NCI-H446 treated with DMSO at 0.1 percent for 48 hours (cell line): ENCODE measurements around the gene MED10.
"Not testable (repeated sequence)": the region's sequence is repeated elsewhere in the genome, so short reads cannot be mapped to it uniquely, and the experiment has no call there.

ENCODE experiments used
- DNase-seq: peaks from one replicate; lab custom pipeline; 2025; lab: John Stamatoyannopoulos, UW

MED10 gene

DNA sequence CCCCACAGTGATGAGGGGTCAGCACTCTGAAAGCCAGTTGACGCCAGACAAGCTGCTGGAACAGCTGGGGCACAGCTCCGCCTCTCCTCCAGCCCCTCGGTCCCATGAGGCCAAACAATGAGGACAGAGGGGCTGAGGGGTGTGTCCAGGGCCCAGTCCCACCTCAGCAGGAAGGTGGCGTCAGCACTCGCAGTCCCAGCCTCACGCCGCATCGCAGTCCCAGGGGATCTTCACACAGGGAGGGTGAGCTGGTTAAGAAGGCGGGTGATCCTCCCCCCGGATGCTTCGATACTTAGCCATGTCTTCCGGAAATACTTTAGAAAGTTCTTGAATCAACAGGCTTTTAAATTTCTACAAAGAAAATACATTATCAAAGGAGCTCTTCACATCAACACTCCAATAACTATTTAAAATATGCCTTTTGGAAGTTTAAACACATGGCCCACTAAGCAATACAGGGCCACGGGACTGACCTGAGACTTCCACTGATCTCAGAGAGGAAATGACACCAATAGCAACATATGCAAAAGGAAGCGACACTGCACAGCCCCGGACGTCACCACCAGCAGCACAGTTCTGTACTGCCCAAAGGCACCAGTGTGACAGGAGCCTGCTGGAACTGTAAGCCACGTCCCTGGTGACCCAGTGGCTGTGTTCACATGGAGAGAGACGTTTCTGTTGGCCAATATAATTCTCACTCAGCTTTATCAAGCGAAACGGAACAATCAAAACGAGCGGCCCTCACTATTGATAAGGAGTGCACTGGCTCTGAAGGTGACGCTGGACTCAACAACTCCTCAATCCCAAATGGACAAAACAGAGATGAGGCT is 5.9 kb downstream of the MED10 start:
- DNase-seq: no peak

DNA sequence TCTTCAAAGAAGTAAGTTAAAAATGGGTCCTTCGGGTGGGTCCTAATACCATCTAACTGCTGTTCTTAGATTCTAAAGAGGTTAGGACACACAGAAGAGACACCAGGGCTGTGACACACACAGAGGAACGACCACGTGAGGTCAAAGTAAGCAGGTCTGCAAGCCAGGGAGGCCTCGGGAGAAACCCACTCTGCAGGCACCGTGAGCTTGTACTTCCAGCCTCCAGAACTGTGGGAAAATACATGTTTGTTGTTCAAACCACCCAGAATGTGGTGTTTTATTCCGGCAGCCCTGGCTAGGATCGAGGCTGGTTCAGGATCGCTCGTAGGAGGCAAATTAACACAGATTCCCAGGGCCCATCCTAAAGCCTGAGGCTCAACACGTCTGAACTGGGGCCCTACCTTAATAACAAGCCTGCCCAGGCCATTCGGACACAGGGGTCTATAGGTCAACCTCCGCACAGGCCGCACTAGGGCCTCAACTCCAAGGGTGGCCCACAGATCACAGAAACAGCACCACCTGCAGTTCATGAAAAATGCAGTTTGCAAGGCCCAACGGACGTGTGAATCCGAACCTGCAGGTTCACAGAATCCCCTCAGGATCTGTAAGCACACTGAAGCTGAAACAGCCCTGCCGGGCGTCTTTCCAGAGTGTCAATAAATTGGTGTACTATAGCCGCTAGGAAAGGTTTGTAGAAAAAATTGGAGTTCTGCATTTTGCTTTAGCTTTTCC is 7.1 kb downstream of the MED10 start:
- DNase-seq: no peak

DNA sequence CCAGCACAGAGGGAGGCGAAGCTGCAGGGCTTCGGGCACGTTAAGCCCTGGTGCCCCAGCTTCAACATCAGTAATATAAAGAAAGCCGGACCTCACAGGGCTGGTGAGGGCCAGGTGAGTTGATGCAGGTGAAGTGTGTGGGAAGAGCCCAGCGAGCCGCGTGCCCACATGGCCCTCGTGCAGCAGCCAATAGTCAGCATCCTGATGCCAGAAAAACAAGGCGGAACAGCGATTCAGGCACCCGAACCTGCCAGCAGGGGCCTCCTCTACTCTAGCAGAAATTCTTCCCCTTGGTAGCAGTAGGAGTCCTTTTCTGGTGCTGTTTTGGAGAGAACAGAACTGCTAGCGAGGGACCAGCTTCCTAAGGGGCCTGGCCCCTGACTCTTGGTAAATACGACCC is 7.8 kb downstream of the MED10 start:
- DNase-seq: no peak

GRCh38 chr5:6365977-6366590 is 12.3 kb downstream of the MED10 start:
- DNase-seq: no peak

DNA sequence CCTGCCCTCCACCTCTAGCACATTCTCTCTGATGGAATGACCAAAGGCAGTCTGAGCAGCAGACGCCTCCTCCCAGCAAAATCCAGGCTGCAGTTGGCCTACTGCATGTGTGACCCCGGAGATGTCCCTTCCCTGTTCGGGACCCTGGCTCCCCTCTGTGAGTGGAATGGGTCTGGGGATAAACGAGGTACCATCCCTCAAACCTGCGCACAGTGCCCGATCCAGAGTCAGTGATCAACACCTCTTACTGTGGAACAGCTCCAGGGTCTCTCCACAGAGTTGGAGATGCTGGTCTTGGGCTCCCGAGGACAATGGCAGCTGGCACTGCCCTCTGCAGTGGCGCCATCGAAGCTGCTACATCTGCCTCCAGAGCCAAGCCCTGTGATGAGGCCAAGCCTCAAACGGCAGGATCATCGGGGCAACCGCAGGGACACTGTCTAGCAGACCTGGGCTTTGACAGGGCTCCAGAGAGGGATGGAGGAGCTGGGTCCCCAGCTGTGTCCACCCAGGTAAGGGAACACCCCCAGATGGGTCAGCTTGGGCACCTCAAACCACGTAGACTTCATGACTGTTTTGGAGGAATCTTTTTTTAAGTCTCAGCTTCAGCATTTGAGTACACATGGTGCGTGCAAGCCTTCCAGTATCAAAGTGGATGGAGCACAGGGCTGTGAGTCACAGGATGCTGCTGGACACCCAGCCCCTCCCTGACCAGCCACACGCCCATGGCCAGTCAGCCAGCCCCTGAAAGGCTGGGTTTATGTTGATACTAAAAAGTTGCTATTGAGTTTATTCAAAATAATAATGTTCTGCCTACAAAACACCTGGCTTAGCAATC is 13.0 kb downstream of the MED10 start:
- no peak for DNase-seq

- not testable (repeated sequence) for DNase-seq
Observed at GRCh38 chr5:6363454-6364011, 14.8 kb downstream of the MED10 start.

- DNase-seq: no peak
Observed at GRCh38 chr5:6362846-6363245, 15.5 kb downstream of the MED10 start.

DNA sequence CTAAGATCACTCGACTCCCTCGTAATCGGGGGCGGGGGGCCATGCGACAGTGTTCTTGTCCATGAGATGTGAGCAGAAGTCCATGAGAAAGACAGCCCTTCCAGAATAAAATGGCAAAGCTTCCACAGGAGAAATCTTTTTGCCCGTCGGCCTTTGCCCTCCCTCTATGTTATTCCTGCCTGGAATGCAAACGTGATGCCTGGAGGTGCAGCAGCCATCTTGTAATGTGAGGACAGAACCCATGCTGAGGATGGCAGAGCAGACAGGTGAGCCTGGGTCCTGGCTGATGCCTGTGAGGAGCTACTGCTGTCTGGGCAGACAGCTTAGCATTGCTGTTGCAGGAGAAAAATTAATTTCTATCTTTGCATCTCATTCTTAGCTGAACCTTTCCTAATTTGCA is 17.2 kb downstream of the MED10 start:
- no peak for DNase-seq

DNA sequence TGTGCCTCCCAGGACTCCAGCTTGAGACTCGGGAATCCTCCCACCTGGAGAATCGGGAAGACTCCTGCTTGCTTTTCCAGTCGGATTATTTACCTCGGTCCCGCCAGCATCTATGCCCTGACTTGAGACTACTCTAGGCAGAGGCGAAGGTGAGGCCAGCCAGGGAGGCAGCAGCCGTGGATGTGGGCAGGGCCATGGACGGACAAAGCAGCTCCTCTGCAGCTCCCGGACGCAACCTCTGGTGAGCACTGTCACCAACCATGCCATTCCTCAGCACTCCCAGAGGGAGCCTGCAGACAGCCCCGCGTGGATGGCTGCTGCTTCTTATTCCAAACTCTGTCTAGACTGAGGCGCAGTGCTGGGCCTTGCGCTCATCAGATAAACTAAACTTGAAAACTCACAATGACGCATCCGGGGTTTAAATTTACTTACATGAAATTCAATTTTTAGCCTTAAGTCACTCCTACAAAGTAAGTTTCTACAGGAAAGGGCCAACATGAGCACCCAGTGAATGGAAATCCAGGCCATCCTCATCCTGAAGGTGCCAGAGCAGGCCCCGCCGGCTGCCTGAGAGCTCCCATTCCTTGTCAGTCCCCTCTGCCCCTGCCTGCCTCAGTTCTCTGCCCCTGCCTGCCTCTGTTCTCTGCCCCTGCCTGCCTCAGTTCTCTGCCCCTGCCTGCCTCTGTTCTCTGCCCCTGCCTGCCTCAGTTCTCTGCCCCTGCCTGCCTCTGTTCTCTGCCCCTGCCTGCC is 17.8 kb downstream of the MED10 start:
- no peak for DNase-seq

DNA sequence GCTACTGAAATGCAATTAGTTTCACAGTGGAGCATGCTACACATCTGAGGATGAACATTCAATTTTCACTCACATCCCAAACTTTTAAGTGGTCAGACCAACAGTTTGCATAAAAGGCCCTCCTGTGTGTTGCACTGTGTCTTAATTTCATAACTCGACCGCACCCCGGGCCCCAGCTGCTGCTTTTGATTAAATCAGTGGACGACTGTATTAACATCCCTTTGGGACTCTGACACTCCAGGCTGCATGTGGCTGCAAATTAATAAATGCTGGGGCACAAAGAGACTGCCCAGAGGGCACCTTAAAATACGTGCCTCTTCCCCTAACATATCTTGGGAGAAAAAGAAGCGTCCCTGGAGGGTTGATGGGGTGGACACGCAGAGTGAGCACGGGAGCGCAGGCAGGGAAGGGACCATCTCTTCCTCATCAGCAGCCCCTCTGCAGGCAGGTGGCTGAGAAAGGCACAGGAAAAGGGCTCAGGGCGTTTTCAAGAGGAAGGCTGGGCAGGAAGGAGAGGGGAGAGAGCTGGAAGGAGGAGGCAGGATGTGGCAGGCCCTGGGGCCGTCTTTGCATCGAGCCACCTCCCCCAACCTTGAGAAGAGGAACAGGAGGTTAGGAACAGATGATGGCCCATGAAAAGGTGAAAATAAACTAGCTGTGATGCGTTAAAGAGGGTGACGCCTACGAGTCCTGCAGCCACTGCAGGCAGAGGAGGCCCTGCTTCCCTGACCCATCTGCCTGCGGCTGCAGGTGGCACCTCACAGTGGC is 18.6 kb downstream of the MED10 start:
- no peak for DNase-seq

GRCh38 chr5:6358434-6358820 is 19.9 kb downstream of the MED10 start:
- DNase-seq: no peak

DNA sequence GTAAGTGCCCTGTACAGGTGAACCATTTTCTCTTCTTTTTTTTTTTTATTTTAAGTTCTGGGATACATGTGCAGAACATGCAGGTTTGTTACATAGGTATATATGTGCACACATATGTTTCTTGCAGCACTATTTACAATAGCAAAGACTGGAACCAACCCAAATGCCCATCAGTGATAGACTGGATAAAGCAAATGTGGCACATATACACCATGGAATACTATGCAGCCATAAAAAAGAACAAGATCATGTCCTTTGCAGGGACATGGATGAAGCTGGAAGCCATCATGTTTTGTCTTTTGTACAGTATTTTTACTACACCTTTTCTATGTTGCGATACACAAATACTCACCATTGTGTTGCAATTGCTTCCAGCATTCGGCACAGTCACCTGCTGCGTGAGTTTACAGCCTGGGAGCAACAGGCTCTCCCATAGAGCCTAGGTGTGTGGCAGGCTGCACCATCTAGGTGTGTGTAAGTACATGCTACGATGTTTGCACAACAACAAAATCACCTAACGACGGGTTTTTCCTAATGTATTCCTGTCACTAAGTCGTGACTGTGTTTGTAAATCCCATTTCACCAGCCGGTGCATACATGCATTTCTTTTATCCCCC is 20.4 kb downstream of the MED10 start:
- DNase-seq: not testable (repeated sequence)

GRCh38 chr5:6356578-6357164 is 21.7 kb downstream of the MED10 start:
- no peak for DNase-seq

GRCh38 chr5:6355294-6355693 is 23.1 kb downstream of the MED10 start:
- DNase-seq: no peak

DNA sequence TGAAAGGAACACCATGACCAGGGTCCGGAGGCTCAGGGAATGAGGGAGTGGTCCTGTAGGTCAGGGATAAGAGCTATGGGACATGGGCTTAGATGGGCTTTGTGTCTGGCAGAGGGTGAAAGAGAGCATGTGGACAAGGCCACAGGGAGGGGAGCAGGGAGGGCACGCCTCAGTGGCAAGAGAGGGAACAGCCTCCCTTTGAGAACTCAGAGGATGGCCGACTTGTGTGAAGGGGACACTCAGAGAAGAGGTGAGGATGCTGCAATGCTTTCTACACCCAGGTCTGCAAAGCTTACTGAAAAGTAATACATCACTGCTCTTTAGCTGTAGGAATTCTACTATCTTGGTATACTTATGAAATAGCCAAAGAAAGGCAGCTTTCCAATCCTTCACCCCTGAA is 23.5 kb downstream of the MED10 start:
- no peak for DNase-seq

DNA sequence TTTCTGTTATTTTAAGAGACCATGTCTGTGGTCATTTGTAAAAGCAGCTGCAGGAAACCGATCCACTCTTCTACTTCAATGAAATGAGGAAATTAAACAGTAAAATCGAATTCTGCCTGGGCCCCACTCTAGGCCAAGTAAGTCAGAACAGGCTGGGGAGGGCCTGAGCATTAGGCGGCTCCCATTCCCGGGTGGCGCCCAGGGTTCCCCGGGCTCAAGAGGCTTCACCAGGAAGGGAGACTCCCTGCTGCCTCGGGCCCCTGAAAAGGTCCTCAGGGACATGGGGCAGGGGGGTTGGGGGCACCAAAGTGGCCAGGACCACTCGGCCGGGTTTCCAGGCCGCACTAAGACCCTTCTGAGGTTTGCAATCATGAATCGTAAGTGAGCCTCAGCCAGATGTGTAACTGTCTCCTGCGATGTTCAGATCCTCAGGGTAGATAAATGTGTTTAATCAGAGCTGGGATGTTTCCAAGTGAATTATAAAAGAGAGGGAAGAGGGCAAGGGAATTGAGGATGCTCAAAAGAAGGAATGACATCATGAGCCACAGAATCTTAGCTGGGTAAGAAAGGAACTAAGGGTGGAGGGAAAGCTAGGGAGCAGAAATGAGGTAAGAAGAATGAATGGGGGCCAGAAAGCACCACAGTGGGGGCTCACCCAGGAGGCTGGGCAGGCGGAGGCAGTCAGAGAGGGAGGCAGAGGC is 24.6 kb downstream of the MED10 start:
- DNase-seq: no peak

DNA sequence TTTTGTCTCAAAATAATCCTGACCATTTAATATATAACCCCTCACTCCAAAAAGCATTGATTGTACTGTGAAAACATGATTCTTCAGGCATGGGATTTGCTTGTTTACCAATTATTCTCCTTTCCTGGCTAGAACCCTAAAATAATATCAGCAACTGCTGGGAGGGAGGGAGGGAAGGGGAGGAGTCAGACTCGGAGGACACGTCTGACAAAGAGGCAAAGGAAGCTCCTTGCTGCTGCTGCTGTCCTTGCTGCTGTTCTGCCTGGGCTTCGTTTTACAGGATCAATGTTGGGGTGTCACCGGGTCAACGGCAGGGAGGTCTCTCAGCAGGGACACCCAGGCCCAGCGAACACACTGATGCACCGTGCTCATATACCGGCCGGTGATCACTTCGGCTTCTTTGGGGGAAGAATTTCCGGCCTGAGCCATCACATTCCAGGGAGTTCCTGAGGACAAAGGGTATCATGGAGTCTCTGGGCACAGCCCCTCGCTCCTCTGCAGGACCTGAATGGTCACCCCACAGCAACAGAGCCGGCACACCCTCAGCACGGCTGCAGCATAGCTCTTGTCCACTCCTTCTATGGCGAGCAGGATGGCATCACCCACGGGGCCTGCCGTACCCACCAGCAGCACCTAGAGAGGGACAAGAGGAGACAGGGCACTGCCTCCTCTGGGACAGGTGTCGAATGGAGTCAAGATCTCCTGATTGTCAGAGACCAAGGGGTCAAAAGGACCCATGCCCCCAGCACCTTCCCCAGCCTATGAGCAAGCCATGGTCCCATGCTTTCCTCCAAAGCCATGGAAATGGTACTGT is 27.9 kb downstream of the MED10 start:
- DNase-seq: no peak

DNA sequence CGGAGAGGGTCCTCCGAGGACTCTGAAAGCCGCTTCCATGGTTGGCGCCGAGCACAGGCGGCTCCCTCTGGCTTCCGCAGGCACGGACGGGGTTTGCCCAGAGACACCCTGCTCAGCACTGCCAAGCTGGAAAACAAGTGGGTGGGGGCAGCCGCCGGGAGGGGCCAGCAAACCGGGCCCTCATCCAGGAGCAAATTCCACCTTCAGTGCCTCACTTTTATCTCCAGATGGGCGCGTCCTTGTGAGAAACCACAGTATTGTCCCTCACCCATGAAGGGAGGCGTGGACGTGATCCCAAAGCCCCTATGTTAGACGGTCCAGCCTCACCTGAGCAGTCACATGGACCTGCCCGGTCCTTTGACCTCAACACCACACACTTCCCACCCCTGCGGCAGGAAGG is 29.0 kb downstream of the MED10 start:
- no peak for DNase-seq
